Measurements from ENCODE around the gene FRS3.

The FRS3 gene

GRCh38 chr6:41741625-41742490 is 37.8 kb downstream of the FRS3 start:
- no peak for DNase-seq

DNA sequence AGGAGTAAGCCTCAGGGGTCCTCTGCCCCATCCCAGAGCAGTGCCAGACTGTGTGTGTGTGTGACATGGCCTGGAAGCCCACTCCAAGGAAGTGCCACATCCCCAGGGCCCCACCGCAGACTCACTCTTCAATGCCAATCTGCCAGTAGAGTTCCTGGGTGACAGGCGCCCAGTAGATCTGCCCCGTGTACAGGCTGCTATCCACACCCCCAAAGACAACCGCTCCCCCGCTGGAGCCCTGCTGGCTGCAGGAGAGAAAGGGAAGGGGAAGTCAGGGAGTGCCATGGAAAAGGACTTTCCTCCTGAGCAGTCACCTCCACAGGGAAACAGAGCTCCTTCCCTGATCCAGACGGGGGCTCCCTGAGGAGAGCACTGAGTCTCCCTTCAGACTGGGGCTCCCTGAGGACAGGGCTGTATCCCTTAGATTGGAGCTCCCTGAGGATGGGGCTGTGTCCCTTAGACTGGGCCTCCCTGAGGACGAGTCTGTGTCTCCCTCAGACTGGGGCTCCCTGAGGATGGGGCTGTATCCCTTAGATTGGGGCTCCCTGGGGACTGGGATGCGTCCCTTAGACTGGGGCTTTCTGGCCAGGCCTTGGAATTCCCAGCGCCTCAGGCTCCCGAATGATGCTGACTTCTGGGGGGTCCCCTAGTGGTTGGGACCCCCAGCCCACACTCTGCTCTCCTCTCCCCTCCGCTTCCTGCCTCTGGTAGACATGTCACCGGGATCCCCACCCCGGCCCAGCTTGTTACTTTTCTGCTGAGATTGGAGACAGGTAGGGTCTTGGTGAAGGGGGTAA is 39.1 kb downstream of the FRS3 start:
- no peak for DNase-seq

- DNase-seq: no peak
These were observed 40.7 kb downstream of the FRS3 start for GRCh38 chr6:41739041-41739440.

- no peak for DNase-seq
These were observed 42.0 kb downstream of the FRS3 start for GRCh38 chr6:41737591-41738130.

DNA sequence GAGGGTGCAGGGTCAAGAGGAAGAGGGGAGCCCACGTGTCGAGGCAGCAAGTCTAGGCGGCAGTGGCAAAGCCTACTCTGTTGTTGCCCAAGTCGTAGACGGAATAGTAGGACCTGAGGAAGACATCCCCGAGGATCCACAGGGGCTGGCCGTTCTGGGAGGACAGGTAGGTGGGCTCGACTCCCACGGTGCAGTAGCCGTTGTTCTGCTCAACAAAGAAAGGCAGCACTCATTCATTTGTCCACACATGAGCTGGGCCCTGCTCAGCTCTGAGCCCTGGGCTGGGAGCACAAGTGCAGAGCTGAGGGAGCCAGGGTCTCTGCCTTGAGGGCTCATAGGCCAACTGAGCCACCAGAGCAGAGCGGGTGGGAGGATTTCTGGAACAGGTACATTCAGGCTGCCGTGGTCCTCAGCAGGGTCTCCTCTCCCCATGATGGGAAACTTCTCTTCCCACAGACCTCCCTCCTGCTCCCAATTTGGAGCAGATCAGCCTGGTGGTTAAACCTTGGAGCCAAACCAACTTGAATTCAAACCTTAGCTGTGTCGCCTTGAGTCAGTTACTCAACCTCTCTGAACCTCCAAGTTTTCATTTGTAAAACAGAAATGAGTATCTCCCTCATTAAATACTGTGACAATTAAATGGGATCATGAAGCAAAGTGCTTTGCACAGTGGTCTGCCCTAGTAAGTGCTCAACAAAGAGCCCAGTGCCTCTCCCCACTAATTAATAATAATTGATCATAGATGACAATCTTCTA is 42.7 kb downstream of the FRS3 start:
- DNase-seq: no peak

GRCh38 chr6:41736186-41736733 is 43.4 kb downstream of the FRS3 start:
- DNase-seq: no peak

DNA sequence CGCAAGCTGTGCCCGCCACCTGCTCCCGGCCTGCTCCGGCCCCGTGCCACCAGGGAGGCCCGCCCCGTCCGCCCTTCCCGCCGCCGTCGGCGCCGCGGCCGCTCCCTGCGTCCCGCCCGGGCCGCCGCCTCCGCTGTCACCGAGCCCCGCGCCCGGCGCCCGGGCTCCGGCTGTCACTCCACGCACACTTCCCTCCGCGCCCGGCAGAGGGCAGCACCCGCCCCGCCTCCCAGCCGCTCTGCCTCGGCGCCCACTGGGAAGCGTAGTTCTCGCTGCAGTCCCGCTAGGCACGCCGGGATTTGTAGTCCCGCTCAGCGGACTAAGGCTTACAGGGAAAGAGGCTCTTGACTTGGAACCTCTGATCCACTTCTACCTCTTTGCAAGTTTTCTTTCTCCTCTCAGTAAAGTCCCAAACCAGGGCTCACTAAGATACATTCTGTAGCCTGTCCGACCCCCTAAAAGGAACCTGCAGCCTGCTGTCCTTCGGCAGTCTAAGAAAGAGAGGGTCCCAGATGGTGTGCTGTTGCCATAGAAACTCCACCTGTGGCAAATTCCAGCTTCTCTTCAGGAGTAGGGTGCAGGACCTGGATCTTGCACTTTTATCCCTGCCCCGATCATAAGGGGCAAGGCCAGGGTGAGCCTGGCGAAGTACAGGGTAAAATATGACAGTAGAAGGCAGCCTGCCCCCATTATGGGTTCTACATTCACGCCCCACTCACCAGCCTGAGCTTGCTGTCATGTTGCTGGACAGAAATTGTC is 44.1 kb downstream of the FRS3 start, which contains the start of gene TFEB:
Gene TFEB (minus strand): TSS at position 182 of the 759 bp plus-strand sequence. CDS start 44,395 bp downstream, outside the sequence.
- peak; percentile 79 to 91 for DNase-seq

- DNase-seq: peak; percentile 26 to 61
These were observed 44.9 kb downstream of the FRS3 start for GRCh38 chr6:41734666-41735426.

GRCh38 chr6:41733707-41734665 is 45.7 kb downstream of the FRS3 start:
- peak; percentile 61 to 64 for DNase-seq

- no peak for DNase-seq
These were observed 46.4 kb downstream of the FRS3 start for GRCh38 chr6:41733360-41733706.

DNA sequence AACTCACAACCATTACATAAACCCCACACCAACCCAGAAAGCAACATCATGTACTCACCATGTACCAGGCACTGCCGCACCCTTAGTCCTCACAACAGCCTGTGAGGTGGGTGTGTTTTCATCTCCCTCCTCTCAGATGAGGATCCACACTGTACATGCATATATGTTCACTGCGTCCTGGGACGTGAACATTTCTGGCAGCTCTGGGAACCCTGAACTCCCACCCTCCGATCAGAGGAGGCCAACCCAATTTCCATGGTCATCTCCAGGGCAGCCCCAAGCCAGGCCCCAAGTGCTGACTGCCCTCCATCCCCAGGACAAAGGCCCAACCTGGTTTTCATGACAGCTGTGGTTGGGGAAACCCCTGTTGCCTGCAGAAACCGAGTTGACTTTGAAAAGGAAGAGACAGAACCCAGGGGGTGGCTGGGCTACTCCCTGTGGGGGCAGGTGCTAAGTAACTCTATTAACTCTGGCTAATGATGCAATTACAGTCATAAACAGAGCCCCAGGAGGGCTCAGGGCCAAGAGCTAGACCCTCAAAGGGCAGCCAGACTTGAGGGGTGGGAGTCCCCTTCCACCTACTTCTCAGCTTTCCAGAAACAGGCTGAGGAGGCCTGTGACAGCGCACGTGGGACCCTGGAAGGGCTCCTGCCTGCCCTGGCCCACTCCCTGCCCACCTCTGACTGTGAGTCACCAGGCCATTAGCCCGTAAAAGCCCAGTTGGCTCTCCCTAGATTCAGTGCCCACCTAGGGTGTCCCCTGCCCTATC is 46.9 kb downstream of the FRS3 start:
- no peak for DNase-seq

DNA sequence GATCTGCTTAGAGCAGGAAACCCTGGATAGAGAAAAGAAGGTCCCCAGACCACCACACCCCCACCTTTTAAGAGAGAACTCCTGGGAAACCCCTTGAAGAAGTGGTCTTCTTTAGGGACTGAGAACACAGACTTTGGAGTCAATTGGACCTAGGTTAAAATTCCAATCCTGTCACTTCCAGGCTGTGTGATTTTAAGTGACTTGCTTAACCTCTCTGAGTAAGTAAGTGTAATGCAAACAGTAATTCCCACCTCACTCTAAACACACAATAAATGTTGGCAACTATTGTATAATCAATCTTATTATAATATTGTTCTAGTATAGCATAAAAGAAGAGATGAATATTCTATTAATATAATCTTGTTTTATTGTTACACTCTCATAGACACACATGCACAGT is 47.6 kb downstream of the FRS3 start:
- no peak for DNase-seq

- DNase-seq: no peak
These were observed 48.1 kb downstream of the FRS3 start for GRCh38 chr6:41731561-41732086.

DNA sequence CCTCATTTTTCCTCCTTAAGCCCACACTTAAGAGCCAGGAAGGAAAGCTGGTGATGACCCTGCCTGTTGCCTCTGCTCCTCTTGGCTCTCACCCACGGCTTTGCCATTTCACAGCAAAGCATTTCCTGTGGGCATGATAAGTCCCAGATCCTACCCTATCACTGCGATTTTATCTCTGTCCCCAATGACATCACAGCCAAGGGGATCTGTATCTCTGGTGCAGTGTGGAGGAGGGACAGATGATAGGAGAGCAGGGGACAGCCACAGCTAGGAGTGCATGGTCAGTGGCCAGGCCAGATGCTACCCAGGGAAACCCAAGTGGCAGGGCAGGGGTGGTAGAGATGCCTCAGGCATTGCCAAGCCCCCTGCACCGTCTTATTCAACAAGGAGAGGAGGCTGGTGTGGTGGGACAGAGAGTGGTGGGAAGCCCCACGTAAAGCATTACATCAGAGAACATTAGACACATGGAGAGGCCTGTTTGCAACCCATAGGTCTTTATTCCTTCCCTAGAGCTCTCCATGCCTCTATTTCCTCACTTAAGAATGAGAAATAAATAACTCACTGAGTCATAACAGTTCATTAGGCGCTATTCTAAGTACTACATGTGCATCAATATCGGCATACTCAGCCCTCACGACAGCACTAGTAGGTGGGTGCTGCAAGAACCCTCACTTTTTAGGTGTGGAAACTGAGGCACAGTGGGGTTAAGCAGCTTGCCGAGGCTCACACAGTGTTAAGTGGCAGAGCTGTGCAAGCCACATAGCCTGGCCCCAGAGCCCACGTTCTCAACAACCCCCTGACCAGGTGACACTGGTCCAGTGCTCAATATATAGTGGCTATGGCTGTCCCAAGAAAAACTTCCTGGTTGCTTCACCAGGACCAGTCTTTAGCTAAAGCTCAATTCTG is 48.9 kb downstream of the FRS3 start:
- DNase-seq: no peak

GRCh38 chr6:41729624-41730023 is 50.1 kb downstream of the FRS3 start:
- DNase-seq: no peak

DNA sequence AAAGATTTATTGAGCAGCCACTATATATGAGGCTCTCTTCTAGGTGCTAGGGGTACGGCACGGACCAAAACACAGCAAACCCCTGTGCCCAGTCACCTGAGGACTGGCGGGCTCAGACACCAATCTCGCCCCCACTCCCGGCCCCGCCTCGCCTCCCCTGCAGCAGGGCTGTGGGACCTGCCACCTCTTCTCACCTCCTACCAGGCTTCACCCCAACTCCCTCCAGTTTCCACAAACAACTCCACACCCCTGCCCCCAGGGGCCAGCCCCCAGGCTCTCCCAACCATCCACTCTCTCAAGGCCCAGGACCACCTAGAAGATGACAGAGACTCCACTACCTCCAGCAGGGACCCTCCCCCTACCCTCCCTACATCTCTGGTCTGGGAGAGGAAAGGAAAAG is 50.7 kb downstream of the FRS3 start:
- no peak for DNase-seq

DNA sequence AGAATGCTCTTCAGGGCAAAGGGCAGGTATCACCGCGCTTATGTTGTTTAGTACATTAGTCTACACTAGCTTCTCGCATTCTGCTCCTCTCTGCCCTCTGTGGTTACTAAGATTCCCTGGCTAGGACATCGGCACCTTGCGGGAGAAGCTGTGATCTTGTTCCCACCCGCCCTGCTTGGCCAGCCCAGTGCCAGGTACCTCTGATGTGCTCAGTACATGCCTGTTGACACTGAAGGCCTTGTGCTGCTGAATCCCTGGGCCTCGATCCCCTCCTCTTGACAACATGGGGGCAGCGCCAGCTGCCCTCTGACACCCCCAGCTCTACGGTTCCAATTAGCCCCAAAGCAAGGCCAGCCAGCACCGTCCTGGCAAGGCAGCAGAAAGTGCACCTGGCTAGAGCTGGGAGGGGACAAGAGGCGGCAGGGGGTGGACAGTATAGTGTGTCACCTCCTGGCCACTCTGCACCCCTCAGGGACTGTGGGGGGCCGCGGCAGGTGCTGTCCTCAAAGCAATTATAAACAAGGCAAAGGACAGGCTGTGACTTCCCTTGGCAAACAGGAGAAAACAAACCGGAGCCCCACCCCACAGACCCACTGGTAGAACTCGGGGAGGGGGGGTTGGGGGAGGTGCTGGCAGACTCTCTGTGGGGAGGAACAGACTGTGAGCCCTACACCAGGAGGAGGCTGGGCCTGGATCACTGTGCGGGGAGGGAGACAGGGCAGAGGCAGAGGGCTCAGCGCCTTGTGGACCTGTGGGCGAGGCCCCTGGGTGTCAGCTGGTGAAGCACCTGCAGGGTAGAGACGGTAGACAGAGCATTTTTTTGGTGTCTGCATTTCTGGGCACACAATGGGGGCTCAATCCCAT is 51.4 kb downstream of the FRS3 start:
- DNase-seq: no peak

Data from bone marrow (tissue), 2 donors.